ENCODE data around the gene AFAP1L2. TPM values are rescaled to one million over a fixed set of nuclear protein-coding genes. Genes with fewer than 3 reads are reported as not detected.

The AFAP1L2 gene
- polyA plus RNA-seq, 3 donors, result 3.6 to 11.0 (median 6.7) TPM

DNA sequence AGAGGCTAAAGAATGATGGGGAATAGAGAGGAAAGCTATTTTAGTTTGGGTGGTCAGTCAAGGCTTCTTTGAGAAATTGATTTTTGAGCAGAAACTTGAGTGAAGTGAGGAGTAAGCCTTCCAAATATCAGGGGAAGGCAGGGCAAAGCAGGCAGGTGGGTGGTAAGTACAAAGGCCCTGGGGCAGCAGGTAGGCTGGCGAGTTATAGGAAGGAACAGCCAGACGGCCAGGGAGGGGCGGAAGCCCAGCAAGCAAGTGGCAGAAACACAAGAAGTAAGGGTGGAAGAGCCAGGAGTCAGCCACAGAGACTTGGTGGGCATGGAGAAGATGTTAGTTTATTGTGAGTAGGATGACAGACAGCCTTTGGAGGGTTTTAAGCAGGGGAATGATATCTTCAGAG is 130.4 kb downstream of the AFAP1L2 start:
- WGBS, 3 donors, result 85 to 91% (median 86%) methylated on average over 3 of the region's 3 CpGs

GRCh38 chr10:114272696-114273095 is 131.6 kb downstream of the AFAP1L2 start:
- WGBS, 3 donors, result 86 to 92% (median 92%) methylated on average over 6 of the region's 6 CpGs
- H3K27ac ChIP-seq (ENCODE audit: low read depth, low read length), result no peak overlapping the region

More for the DNA sequence above, 130.4 kb downstream of the AFAP1L2 start:
- H3K27ac ChIP-seq (ENCODE audit: low read depth, low read length), result no peak overlapping the region

- WGBS, 3 donors, result 48 to 70% (median 61%) methylated on average over 4 of the region's 4 CpGs
- H3K27ac ChIP-seq (ENCODE audit: low read depth, low read length), result no peak overlapping the region
Measured at GRCh38 chr10:114271779-114272167, 132.5 kb downstream of the AFAP1L2 start.

- no peak overlapping the region for H3K27ac ChIP-seq (ENCODE audit: low read depth, low read length)
- WGBS, 3 donors, result 62 to 87% (median 81%) methylated on average over 3 of the region's 3 CpGs
Measured at GRCh38 chr10:114271075-114271778, 133.1 kb downstream of the AFAP1L2 start.

GRCh38 chr10:114266521-114266920 is 137.8 kb downstream of the AFAP1L2 start:
- no peak overlapping the region for H3K27ac ChIP-seq (ENCODE audit: low read depth, low read length)
- 15 to 45% (median 36%) methylated on average over 5 of the region's 5 CpGs for WGBS, 3 donors

- no peak overlapping the region for H3K27ac ChIP-seq (ENCODE audit: low read depth, low read length)
Measured at GRCh38 chr10:114265392-114266053, 138.8 kb downstream of the AFAP1L2 start.

DNA sequence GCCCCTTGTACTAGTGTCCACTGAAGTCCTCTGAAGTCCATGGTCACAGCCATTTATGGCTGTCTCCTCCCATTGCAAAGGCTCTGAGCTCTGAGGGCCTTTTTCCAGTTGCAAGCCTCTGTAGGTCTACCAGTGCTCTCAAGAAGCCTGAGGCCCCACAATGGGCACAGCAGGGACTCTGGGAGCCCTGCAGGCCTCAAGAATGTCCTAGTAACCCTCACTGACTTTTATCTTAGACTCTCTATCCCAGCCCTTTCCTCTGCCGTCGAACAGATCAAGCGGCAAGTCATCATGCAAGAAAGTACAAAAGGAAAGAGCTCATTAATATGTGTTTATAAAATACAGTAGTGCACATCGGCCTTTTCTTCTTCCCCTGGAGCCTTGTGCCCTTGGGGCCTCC is 141.8 kb downstream of the AFAP1L2 start:
- H3K27ac ChIP-seq (ENCODE audit: low read depth, low read length), result no peak overlapping the region
- 83 to 89% (median 84%) methylated on average over 4 of the region's 4 CpGs for WGBS, 3 donors

More at GRCh38 chr10:114265392-114266053, 138.8 kb downstream of the AFAP1L2 start:
- 49 to 75% (median 71%) methylated on average over 6 of the region's 6 CpGs for WGBS, 3 donors

DNA sequence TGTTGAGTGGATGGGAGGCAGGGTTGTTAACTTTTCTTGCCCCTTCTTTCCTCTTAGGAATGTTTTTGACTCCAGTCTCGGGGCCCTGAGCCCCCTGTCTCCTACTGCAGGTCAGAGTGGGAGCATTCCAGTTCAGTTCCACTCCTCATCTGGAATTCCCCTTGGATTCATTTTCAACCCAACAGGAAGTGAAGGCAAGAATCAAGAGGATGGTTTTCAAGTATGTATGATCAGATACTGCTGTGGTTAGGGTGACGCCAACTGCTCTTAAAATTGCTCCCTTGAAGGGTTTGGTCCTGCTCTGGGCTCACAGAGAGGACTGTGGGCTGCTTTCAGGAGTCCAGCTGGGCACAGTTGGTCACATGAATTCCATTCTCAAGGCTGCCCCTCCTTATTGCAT is 143.2 kb downstream of the AFAP1L2 start:
- WGBS, 3 donors, result 62 to 96% (median 71%) methylated on average over 2 of the region's 2 CpGs
- H3K27ac ChIP-seq (ENCODE audit: low read depth, low read length), result no peak overlapping the region

DNA sequence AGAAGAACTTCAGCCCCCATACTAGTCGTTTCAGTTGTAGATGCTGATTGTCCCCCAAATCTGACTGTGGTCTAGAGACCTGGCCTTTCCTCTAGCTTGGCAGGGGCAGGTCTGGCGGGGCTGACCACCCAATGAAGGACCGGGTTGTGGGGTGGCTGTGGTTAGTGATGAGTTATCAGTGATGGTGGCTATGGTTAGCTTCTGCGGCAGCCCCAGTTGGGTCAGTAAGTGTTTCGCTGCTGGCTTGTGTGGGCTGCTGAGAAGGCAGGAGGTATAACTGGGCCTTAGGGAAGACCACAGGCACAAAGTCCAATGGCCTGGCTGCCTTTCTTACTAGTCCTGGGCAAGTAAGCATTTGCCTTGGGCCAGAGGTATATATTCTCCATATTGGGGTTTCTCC is 143.9 kb downstream of the AFAP1L2 start:
- H3K27ac ChIP-seq (ENCODE audit: low read depth, low read length), result no peak overlapping the region
- WGBS, 3 donors, result 84 to 100% (median 90%) methylated on average over 5 of the region's 5 CpGs

GRCh38 chr10:114259824-114260223 is 144.5 kb downstream of the AFAP1L2 start:
- H3K27ac ChIP-seq (ENCODE audit: low read depth, low read length), result no peak overlapping the region
- 60 to 90% (median 65%) methylated on average over 10 of the region's 10 CpGs for WGBS, 3 donors

- H3K27ac ChIP-seq (ENCODE audit: low read depth, low read length), result no peak overlapping the region
- 63 to 72% (median 65%) methylated on average over 5 of the region's 5 CpGs for WGBS, 3 donors
Measured at GRCh38 chr10:114258274-114258840, 145.9 kb downstream of the AFAP1L2 start.

DNA sequence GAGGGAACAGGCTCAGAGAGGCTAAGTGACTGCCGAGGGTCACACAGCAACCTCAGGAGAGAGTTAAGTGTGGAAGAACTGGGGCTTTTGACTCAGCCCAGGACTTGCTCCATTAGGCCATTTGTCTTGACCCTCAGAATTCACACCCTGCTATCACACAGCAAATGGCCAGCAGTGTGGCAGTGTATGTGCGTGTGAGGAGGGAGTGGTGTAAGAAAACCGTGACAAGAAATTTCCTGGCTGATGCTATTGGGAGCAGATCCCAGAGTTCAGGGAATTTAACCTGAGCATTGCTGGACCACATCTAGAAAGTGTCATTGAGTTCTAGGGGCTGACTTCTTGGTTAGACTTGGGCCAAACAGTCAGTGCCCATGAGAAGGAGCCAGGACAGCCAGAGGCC is 146.8 kb downstream of the AFAP1L2 start:
- no peak overlapping the region for H3K27ac ChIP-seq (ENCODE audit: low read depth, low read length)
- 54 to 64% (median 64%) methylated on average over 3 of the region's 3 CpGs for WGBS, 3 donors

DNA sequence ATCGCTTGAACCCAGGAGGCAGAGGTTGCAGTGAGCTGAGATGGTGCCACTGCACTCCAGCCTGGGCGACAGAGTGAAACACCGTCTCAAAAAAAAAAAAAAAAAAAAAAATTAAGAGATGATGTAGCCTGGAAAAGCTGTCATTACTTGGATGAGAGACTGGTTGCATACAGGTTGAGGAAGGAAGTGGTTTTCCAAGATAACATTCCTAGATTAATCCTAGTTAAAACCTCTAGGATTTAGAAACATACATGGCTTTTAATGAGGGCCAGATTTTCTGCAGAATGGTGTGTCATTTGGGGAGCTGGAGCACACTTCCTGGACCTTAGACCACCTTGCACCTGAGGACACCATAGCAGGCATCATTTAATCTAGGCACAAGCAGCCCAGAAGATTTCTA is 147.5 kb downstream of the AFAP1L2 start:
- no peak overlapping the region for H3K27ac ChIP-seq (ENCODE audit: low read depth, low read length)
- 76 to 87% (median 81%) methylated on average over 3 of the region's 3 CpGs for WGBS, 3 donors

DNA sequence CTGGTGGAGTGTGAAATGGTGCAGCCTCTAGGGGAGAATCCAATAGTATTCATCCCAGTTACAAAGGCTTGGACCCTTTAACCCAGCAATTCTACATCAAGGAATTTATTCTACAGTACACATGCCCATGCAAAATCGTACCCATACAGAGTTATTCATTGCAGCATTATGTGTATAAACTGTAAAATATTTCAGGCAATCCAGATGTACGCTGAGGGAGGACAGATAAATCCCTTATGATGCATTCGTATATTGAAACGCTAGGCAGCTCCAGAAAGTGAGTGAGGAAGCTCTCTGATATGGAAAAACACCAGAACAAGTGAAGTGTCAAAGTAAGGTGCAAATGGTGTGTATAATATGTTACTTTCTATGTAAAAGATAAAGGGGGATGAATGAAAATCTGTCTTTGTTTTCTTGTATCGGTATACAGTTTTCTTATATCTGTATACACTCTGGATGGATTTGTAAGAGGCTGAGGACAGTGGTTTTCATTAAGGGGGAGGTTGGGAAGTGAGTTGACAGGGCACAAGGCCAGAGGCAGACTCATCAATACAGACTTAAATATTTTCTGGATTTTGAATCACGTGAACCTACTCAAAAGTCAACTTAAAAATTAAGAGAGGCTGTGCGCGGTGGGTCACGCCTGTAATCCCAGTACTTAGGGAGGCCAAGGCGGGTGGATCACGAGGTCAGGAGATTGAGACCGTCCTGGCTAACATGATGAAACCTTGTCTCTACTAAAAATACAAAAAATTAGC is 148.1 kb downstream of the AFAP1L2 start:
- WGBS, 3 donors, result 85 to 88% (median 87%) methylated on average over 12 of the region's 12 CpGs
- no peak overlapping the region for H3K27ac ChIP-seq (ENCODE audit: low read depth, low read length)

GRCh38 chr10:114255227-114255626 is 149.1 kb downstream of the AFAP1L2 start:
- 96 to 100% (median 100%) methylated on average over 1 of the region's 1 CpG for WGBS, 3 donors
- no peak overlapping the region for H3K27ac ChIP-seq (ENCODE audit: low read depth, low read length)

GRCh38 chr10:114252883-114253282 is 151.4 kb downstream of the AFAP1L2 start:
- no peak overlapping the region for H3K27ac ChIP-seq (ENCODE audit: low read depth, low read length)
- 72 to 98% (median 96%) methylated on average over 3 to 4 of the region's 7 CpGs for WGBS, 3 donors

GRCh38 chr10:114252092-114252491 is 152.2 kb downstream of the AFAP1L2 start:
- H3K27ac ChIP-seq (ENCODE audit: low read depth, low read length), result no peak overlapping the region
- WGBS, 3 donors, result 90 to 98% (median 91%) methylated on average over 5 of the region's 5 CpGs

- WGBS, 3 donors, result 86 to 100% (median 93%) methylated on average over 1 of the region's 1 CpG
- no peak overlapping the region for H3K27ac ChIP-seq (ENCODE audit: low read depth, low read length)
Measured at GRCh38 chr10:114250716-114251115, 153.6 kb downstream of the AFAP1L2 start.

GRCh38 chr10:114250236-114250635 is 154.1 kb downstream of the AFAP1L2 start:
- WGBS, 3 donors, result 87 to 89% (median 88%) methylated on average over 6 of the region's 6 CpGs

More at GRCh38 chr10:114250236-114250635, 154.1 kb downstream of the AFAP1L2 start:
- no peak overlapping the region for H3K27ac ChIP-seq (ENCODE audit: low read depth, low read length)

All from adipose tissue (tissue), 3 donors.